IMR-90 (cell line): Measurements from ENCODE around the gene KRT80. TPM values are rescaled to one million over a fixed set of nuclear protein-coding genes. Genes with fewer than 3 reads are reported as not detected.

Source experiments
- ATAC-seq: fragments of 200-7000 bp; cut with Tn5 transposase; 2 replicates; pipeline ENCODE4 v1.9.1; 2020; ENCODE audit warnings: low read depth, mild to moderate bottlenecking, moderate library complexity
- BruUV-seq: library from RNA; stranded (reverse); fragments of 400-500 nt; replicated peaks from 2 replicates; lab custom pipeline; 2021; lab: Mats Ljungman, UMichigan
- CTCF ChIA-PET: fragments of 300-600 bp; formaldehyde crosslinking; extraction: SDS; loops from one replicate; lab custom pipeline; 2021; ENCODE audit warnings: antibody characterized with exemption; lab: Yijun Ruan, JAX
- POLR2A ChIA-PET: fragments of 300-600 bp; sonication (Branson Sonifier 250); formaldehyde crosslinking; loops from one replicate; lab custom pipeline; 2022; ENCODE audit warnings: antibody characterized with exemption; ENCODE audit not compliant: unreplicated experiment; lab: Charles Lee
- DNase-seq: peaks from one replicate; pipeline ENCODE4 v3.0.0; 2013
- H2AFZ ChIP-seq: replicated peaks from 2 replicates; pipeline ENCODE3; 2013; ENCODE audit warnings: low read length, mild to moderate bottlenecking; ENCODE audit not compliant: poor library complexity
- H2AK5ac ChIP-seq: 2 replicates; pipeline ENCODE4 v1.6.1; 2013; ENCODE audit warnings: low read depth, low read length, inconsistent platforms
- H2AK9ac ChIP-seq: replicated peaks from 2 replicates; pipeline ENCODE3; 2013; ENCODE audit warnings: mild to moderate bottlenecking, low read depth, low read length, moderate library complexity; ENCODE audit not compliant: poor library complexity
- H2BK120ac ChIP-seq: 2 replicates; pipeline ENCODE4 v1.6.1; 2013; ENCODE audit warnings: low read depth, low read length, inconsistent platforms
- H2BK15ac ChIP-seq: 3 replicates; pipeline ENCODE4 v1.6.1; 2013; ENCODE audit warnings: low read depth, low read length, inconsistent platforms
- H2BK20ac ChIP-seq: 2 replicates; pipeline ENCODE4 v1.6.1; 2013; ENCODE audit warnings: low read depth, mild to moderate bottlenecking, inconsistent platforms, low read length, moderate library complexity
- H2BK5ac ChIP-seq: 2 replicates; pipeline ENCODE4 v1.6.1; 2013; ENCODE audit warnings: mild to moderate bottlenecking, low read depth, low read length, inconsistent platforms; ENCODE audit not compliant: poor library complexity, severe bottlenecking
- H3K14ac ChIP-seq: replicated peaks from 2 replicates; pipeline ENCODE4 v1.6.1; 2013; ENCODE audit warnings: low read depth, low read length, inconsistent platforms
- H3K18ac ChIP-seq: 2 replicates; pipeline ENCODE4 v1.6.1; 2013; ENCODE audit warnings: low read depth, low read length, control low read depth
- H3K23ac ChIP-seq: 2 replicates; pipeline ENCODE4 v1.6.1; 2013; ENCODE audit warnings: low read depth, low read length, inconsistent platforms
- H3K27ac ChIP-seq: 2 replicates; pipeline ENCODE4 v1.5.1; 2013; ENCODE audit warnings: mild to moderate bottlenecking, control low read depth, low read length; ENCODE audit not compliant: insufficient read depth
- H3K27me3 ChIP-seq: 2 replicates; pipeline ENCODE4 v1.6.1; 2013; ENCODE audit warnings: low read length; ENCODE audit not compliant: control insufficient read depth, insufficient read depth
- H3K36me3 ChIP-seq: 2 replicates; pipeline ENCODE4 v1.6.1; 2013; ENCODE audit warnings: low read length, mixed read lengths; ENCODE audit not compliant: control insufficient read depth, insufficient read depth
- H3K4ac ChIP-seq: 2 replicates; pipeline ENCODE4 v1.6.1; 2013; ENCODE audit warnings: low read depth, low read length, inconsistent platforms
- H3K4me1 ChIP-seq: 2 replicates; pipeline ENCODE4 v1.6.1; 2013; ENCODE audit warnings: low read length, mixed read lengths; ENCODE audit not compliant: control insufficient read depth, insufficient read depth
- H3K4me2 ChIP-seq: 2 replicates; pipeline ENCODE4 v1.6.1; 2013; ENCODE audit warnings: low read depth, mild to moderate bottlenecking, control low read depth, low read length, moderate library complexity
- H3K4me3 ChIP-seq: 2 replicates; pipeline ENCODE4 v1.5.1; 2013; ENCODE audit warnings: low read depth, mild to moderate bottlenecking, control low read depth, low read length, moderate library complexity; ENCODE audit not compliant: insufficient read depth
- H3K56ac ChIP-seq: 2 replicates; pipeline ENCODE4 v1.6.1; 2013; ENCODE audit warnings: low read length, inconsistent platforms; ENCODE audit not compliant: insufficient read depth; ENCODE audit errors: extremely low read depth
- H3K79me1 ChIP-seq, 2 experiments: 2 replicates each; pipeline ENCODE4 v1.6.1; 2013; ENCODE audit warnings: low read length in 2 of 2, inconsistent platforms in 1 of 2, low read depth in 1 of 2
- H3K9ac ChIP-seq: 2 replicates; pipeline ENCODE4 v1.6.1; 2013; ENCODE audit warnings: low read depth, low read length, control low read depth
- H3K9me1 ChIP-seq: 2 replicates; pipeline ENCODE4 v1.6.1; 2013; ENCODE audit warnings: low read length, inconsistent platforms; ENCODE audit not compliant: insufficient read depth
- H3K9me3 ChIP-seq: 2 replicates; pipeline ENCODE4 v1.6.1; 2013; ENCODE audit warnings: low read length; ENCODE audit not compliant: control insufficient read depth, insufficient read depth
- H4K20me1 ChIP-seq: 2 replicates; pipeline ENCODE4 v1.6.1; 2013; ENCODE audit warnings: low read length, inconsistent platforms; ENCODE audit not compliant: insufficient read depth
- H4K5ac ChIP-seq: 2 replicates; pipeline ENCODE4 v1.6.1; 2013; ENCODE audit warnings: mild to moderate bottlenecking, low read depth, low read length, control low read depth
- H4K8ac ChIP-seq, 2 experiments: 2 replicates each; pipeline ENCODE4 v1.6.1; 2013; ENCODE audit warnings: low read depth in 2 of 2, low read length in 2 of 2, control low read depth in 1 of 2, inconsistent platforms in 1 of 2
- H4K91ac ChIP-seq: 2 replicates; pipeline ENCODE4 v1.6.1; 2013; ENCODE audit warnings: low read depth, low read length, inconsistent platforms; ENCODE audit not compliant: insufficient read depth
- CEBPB ChIP-seq: IDR thresholded peaks from 2 replicates; pipeline ENCODE4 v1.6.1; 2012; ENCODE audit warnings: low read depth, low read length, improper control_type of control experiment
- CHD1 ChIP-seq: IDR thresholded peaks from 2 replicates; pipeline ENCODE4 v1.6.1; 2012; ENCODE audit warnings: low read depth, low read length, improper control_type of control experiment
- CTCF ChIP-seq: conservative IDR thresholded peaks from 2 replicates; pipeline ENCODE4 v1.5.1; 2012; ENCODE audit warnings: mild to moderate bottlenecking, low read depth, low read length, improper control_type of control experiment
- FOS ChIP-seq: fragments of 150-350 bp; IDR thresholded peaks from 2 replicates; pipeline ENCODE4 v1.6.1; 2016; ENCODE audit warnings: low read depth, low read length
- MAFK ChIP-seq: IDR thresholded peaks from 2 replicates; pipeline ENCODE4 v1.6.1; 2012; ENCODE audit warnings: low read depth, low read length, improper control_type of control experiment
- MAZ ChIP-seq: IDR thresholded peaks from 2 replicates; pipeline ENCODE4 v1.6.1; 2012; ENCODE audit warnings: low read depth, mild to moderate bottlenecking, low read length, improper control_type of control experiment, moderate library complexity, borderline replicate concordance
- MXI1 ChIP-seq: IDR thresholded peaks from 2 replicates; pipeline ENCODE4 v1.6.1; 2012; ENCODE audit warnings: low read depth, mild to moderate bottlenecking, low read length, moderate library complexity, borderline replicate concordance
- POLR2A ChIP-seq: IDR thresholded peaks from 2 replicates; pipeline ENCODE4 v1.6.1; 2012; ENCODE audit warnings: mild to moderate bottlenecking, low read depth, low read length
- RAD21 ChIP-seq: IDR thresholded peaks from 2 replicates; pipeline ENCODE4 v1.6.1; 2012; ENCODE audit warnings: low read length, improper control_type of control experiment
- RCOR1 ChIP-seq: IDR thresholded peaks from 2 replicates; pipeline ENCODE4 v1.6.1; 2012; ENCODE audit warnings: mild to moderate bottlenecking, low read length, improper control_type of control experiment; ENCODE audit not compliant: insufficient replicate concordance
- USF2 ChIP-seq: fragments of 150-350 bp; IDR thresholded peaks from 2 replicates; pipeline ENCODE4 v1.6.1; 2017; ENCODE audit warnings: mild to moderate bottlenecking, antibody characterized with exemption, low read length, low read depth
- WGBS, 2 experiments: methylation state at CpG; one replicate each; pipeline versions ENCODE4 v1.1.5 to v1.1.7; 2013; ENCODE audit warnings: missing lambda C conversion rate in 2 of 2; ENCODE audit not compliant: insufficient read length in 1 of 2; ENCODE audit errors: extremely low coverage in 2 of 2; 5-methylcytosine and 5-hydroxymethylcytosine counted together
- dilution Hi-C: fragments of 300-500 bp; cut with HindIII; formaldehyde crosslinking; loops from one replicate; pipeline ENCODE4 v1.14.3; 2018; ENCODE audit warnings: low sequenced_read_pairs; ENCODE audit not compliant: unreplicated experiment
- in situ Hi-C: fragments of 300-500 bp; cut with MboI; formaldehyde crosslinking; loops from 3 replicates; pipeline ENCODE4 v1.14.3; 2019; ENCODE audit warnings: low sequenced_read_pairs, inconsistent platforms, mixed read lengths
- intact Hi-C: fragments of 100-400 bp; cut with micrococcal nuclease; formaldehyde crosslinking; loops from 2 replicates; pipeline ENCODE4 v1.10.0; 2022
- polyA plus RNA-seq, 3 experiments: library from polyadenylated mRNA; depleted of rRNA; stranded (reverse); fragments of >200 nt; gene quantifications; 2 replicates each; pipeline ENCODE4 v1.2.3, GENCODE V29; 2012; ENCODE audit warnings: low replicate concordance in 1 of 3
- total RNA-seq: library from RNA; depleted of rRNA; stranded (reverse); fragments of >200 nt; gene quantifications from 2 replicates; pipeline ENCODE4 v1.2.3, GENCODE V29; 2012

KRT80 gene
- total and polyA plus RNA-seq, 2 of the 4 experiments (the other 2 are of a cell fraction) = 0.54 to 3.4 TPM

- Histone ChIP-seq H3K23ac (no peak overlapping the region), H2BK5ac (no peak overlapping the region), H2AK9ac (no peak overlapping the region), H3K14ac (no peak overlapping the region), H4K20me1 (no peaks in the 10 kb centered on the region), H3K4ac (peak overlapping the region; percentile 21; the same call in 1 of the 2 replicates), H3K36me3 (no peaks in the 10 kb centered on the region), H3K56ac (no peak overlapping the region), H4K5ac (no peak overlapping the region), H4K91ac (no peak overlapping the region), H2BK120ac (no peak overlapping the region), H2AFZ (no peak overlapping the region), H3K4me3 (no peak overlapping the region), H3K9me1 (peaks cover 18% of the 10 kb centered on the region), H3K18ac (no peak overlapping the region), H3K9me3 (no peaks in the 10 kb centered on the region), H3K79me1 (no peaks in the 10 kb centered on the region), H3K4me1 (peaks cover 7% of the 10 kb centered on the region), H2BK20ac (no peak overlapping the region), H3K9ac (no peak overlapping the region), H3K27me3 (no peaks in the 10 kb centered on the region), H3K4me2 (no peak overlapping the region), H3K27ac (no peak overlapping the region), H2AK5ac (no peak overlapping the region), H2BK15ac (no peak overlapping the region), H4K8ac (no peak overlapping the region)
- CTCF ChIA-PET = no interaction called here
- intact Hi-C loops (loop anchor here (10.0 kb wide), 1 partner anchor 658 kb away; no protein-coding TSS in a partner anchor), dilution Hi-C loops (no loop called here), in situ Hi-C loops (no loop called here)
- POLR2A ChIA-PET = interaction anchor here (0.6 kb wide), 1 partner anchor 92 kb away, joined by 6 read pairs; no protein-coding TSS in a partner anchor
- ATAC-seq (no peak), DNase-seq (no peak)
- TF ChIP-seq POLR2A (no peak), FOS (no peak), CEBPB (no peak), MAZ (no peak), RAD21 (no peak), CTCF (no peak), RCOR1 (no peak), MXI1 (no peak), CHD1 (no peak), USF2 (no peak), MAFK (no peak)
- WGBS, 2 experiments = no CpG with 5 or more reads among the region's 1 CpG
- BruUV-seq = no TSS peak
These were observed 25.0 kb upstream of the KRT80 start for GRCh38 chr12:52216807-52217206.
